ENCODE data around the gene RICTOR.

Gene RICTOR

DNA sequence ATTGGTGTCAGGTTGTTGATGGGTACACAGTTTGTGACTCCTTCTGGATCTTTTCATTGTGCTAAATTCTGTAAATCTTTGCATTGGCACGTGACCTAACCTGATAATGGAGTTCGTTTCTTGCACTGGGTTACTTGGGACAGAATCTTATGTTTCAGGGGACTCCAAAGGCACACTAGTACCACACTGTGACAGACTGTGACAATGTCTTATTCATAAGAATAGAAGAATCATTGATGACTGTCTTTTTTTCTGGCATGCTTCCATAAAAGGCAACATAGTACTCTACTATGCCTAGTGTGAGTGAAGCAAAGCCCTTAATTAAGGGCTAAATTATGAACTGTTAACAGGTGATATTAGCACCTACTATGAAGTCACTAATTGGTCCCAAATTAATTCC is 35.4 kb upstream of the RICTOR start:
- Mint-ChIP-seq H3K4me3 (no peak overlapping the region), H3K4me1 (ENCODE audit: low read depth) (no peaks in the 10 kb centered on the region), H3K27ac (no peak overlapping the region), H3K9me3 (no peaks in the 10 kb centered on the region), H3K27me3 (no peaks in the 10 kb centered on the region), H3K36me3 (ENCODE audit: low read depth) (peaks cover 58% of the 10 kb centered on the region)
- intact Hi-C loops (cut with micrococcal nuclease): no loop called here

DNA sequence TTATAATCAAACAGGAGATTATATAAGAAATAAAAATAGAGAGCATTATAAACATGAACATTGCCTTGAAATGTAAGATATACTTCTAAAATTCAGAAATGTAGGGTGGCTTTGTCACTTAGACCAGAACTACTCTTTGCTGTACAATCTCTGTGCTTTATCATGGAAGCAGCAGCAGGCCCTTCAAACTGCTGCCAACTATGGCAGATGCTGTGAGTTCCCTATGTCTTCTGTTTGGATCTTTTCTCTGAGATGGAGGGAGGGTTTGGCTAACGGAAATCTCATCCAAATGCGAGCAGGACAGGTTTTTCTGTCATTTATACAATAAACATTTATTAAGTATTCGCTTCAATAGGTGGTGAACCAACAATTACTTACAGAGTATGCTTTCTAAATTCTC is 34.8 kb upstream of the RICTOR start:
- no peaks in the 10 kb centered on the region for H3K27me3 Mint-ChIP-seq
- H3K27ac Mint-ChIP-seq: no peak overlapping the region
- H3K36me3 Mint-ChIP-seq (ENCODE audit: low read depth): peaks cover 58% of the 10 kb centered on the region
- intact Hi-C loops (cut with micrococcal nuclease): no loop called here
- H3K9me3 Mint-ChIP-seq: no peaks in the 10 kb centered on the region
- H3K4me3 Mint-ChIP-seq: no peak overlapping the region
- no peaks in the 10 kb centered on the region for H3K4me1 Mint-ChIP-seq (ENCODE audit: low read depth)

GRCh38 chr5:39107350-39107749 is 33.2 kb upstream of the RICTOR start:
- no peaks in the 10 kb centered on the region for H3K9me3 Mint-ChIP-seq
- H3K4me1 Mint-ChIP-seq (ENCODE audit: low read depth): peaks cover 5% of the 10 kb centered on the region
- H3K27me3 Mint-ChIP-seq: no peaks in the 10 kb centered on the region
- intact Hi-C loops (cut with micrococcal nuclease): no loop called here
- H3K36me3 Mint-ChIP-seq (ENCODE audit: low read depth): peaks cover 57% of the 10 kb centered on the region
- H3K4me3 Mint-ChIP-seq: no peak overlapping the region
- no peak overlapping the region for H3K27ac Mint-ChIP-seq

DNA sequence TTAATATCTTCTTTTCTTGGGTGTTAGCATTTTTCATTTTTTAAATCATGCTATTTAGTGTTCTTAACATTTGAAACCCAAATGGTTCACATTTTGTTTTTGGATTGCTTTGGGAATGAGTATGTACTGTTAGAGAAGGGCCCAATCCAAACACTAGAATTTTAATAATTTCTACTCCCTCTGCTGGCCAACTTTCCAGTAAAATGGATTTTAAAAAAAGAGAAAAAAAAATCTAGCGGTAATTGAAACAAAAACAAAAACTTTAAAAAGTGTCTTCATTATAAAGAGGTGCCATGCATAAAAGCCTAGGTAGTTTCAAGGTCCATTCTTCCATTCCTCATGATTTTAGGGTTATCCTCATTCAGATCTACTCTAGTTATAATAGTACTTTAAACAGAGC is 32.1 kb upstream of the RICTOR start:
- Mint-ChIP-seq H3K4me3 (no peak overlapping the region), H3K27ac (no peak overlapping the region), H3K27me3 (no peaks in the 10 kb centered on the region), H3K36me3 (ENCODE audit: low read depth) (peaks cover 57% of the 10 kb centered on the region), H3K9me3 (no peaks in the 10 kb centered on the region), H3K4me1 (ENCODE audit: low read depth) (peaks cover 9% of the 10 kb centered on the region)
- intact Hi-C loops (cut with micrococcal nuclease): no loop called here

GRCh38 chr5:39104221-39104620 is 30.0 kb upstream of the RICTOR start:
- no peak overlapping the region for H3K27ac Mint-ChIP-seq
- no peaks in the 10 kb centered on the region for H3K9me3 Mint-ChIP-seq
- H3K4me3 Mint-ChIP-seq: no peak overlapping the region
- H3K36me3 Mint-ChIP-seq (ENCODE audit: low read depth): peaks cover 43% of the 10 kb centered on the region
- intact Hi-C loops (cut with micrococcal nuclease): no loop called here
- peaks cover 13% of the 10 kb centered on the region for H3K4me1 Mint-ChIP-seq (ENCODE audit: low read depth)
- no peaks in the 10 kb centered on the region for H3K27me3 Mint-ChIP-seq

- intact Hi-C loops (cut with micrococcal nuclease): no loop called here
- no peaks in the 10 kb centered on the region for H3K27me3 Mint-ChIP-seq
- H3K36me3 Mint-ChIP-seq (ENCODE audit: low read depth): peaks cover 40% of the 10 kb centered on the region
- no peak overlapping the region for H3K27ac Mint-ChIP-seq
- H3K4me1 Mint-ChIP-seq (ENCODE audit: low read depth): peaks cover 13% of the 10 kb centered on the region
- H3K4me3 Mint-ChIP-seq: no peak overlapping the region
- H3K9me3 Mint-ChIP-seq: no peaks in the 10 kb centered on the region
These were observed 28.5 kb upstream of the RICTOR start for GRCh38 chr5:39102684-39103155.

- no peaks in the 10 kb centered on the region for H3K9me3 Mint-ChIP-seq
- H3K36me3 Mint-ChIP-seq (ENCODE audit: low read depth): peaks cover 34% of the 10 kb centered on the region
- no peaks in the 10 kb centered on the region for H3K27me3 Mint-ChIP-seq
- H3K4me3 Mint-ChIP-seq: no peak overlapping the region
- intact Hi-C loops (cut with micrococcal nuclease): no loop called here
- peaks cover 13% of the 10 kb centered on the region for H3K4me1 Mint-ChIP-seq (ENCODE audit: low read depth)
- no peak overlapping the region for H3K27ac Mint-ChIP-seq
These were observed 26.7 kb upstream of the RICTOR start for GRCh38 chr5:39100851-39101396.

- peaks cover 29% of the 10 kb centered on the region for H3K36me3 Mint-ChIP-seq (ENCODE audit: low read depth)
- H3K4me1 Mint-ChIP-seq (ENCODE audit: low read depth): peaks cover 13% of the 10 kb centered on the region
- intact Hi-C loops (cut with micrococcal nuclease): no loop called here
- no peak overlapping the region for H3K4me3 Mint-ChIP-seq
- peaks cover 1% of the 10 kb centered on the region for H3K27me3 Mint-ChIP-seq
- no peak overlapping the region for H3K27ac Mint-ChIP-seq
- H3K9me3 Mint-ChIP-seq: no peaks in the 10 kb centered on the region
These were observed 26.2 kb upstream of the RICTOR start for GRCh38 chr5:39100301-39100850.

DNA sequence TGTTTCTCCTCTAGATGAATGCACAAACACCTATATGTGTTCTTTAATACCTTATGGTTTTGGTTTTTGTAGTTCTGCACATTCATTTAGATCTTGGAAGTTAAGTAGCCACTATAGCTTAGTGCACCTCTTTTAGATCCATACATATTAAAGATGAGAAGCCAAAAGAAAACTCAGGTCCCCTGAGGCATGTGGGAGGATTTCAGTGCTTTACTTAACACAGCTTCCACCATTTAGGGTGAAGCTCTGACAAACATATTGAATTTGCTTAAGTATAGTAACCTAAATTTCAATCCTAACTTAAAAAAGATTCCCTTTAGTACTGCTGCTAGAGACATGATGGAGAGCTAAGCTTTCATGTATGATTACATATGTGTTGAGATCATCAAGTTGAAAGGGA is 25.6 kb upstream of the RICTOR start:
- H3K27me3 Mint-ChIP-seq: peaks cover 1% of the 10 kb centered on the region
- peaks cover 13% of the 10 kb centered on the region for H3K4me1 Mint-ChIP-seq (ENCODE audit: low read depth)
- H3K9me3 Mint-ChIP-seq: no peaks in the 10 kb centered on the region
- intact Hi-C loops (cut with micrococcal nuclease): no loop called here
- H3K27ac Mint-ChIP-seq: no peak overlapping the region
- H3K36me3 Mint-ChIP-seq (ENCODE audit: low read depth): peaks cover 23% of the 10 kb centered on the region
- no peak overlapping the region for H3K4me3 Mint-ChIP-seq

DNA sequence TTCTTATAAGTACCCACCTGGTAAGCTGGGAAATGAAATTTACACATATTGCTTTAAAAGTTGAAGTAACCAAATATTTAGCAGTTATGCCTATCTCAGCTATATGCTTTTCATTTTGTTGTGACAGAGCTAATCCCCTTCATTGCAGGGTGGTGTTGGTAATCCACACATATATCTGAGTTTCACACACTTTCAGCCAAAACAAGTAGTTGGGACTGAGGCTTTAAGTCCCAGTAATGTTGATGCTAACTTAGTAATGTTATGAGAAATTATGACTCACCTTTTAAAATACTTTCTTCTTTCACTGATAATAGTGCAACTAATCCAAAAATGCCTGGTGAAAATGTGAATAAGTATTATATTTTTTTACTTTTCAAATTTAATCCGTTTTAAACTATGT is 19.2 kb upstream of the RICTOR start:
- Mint-ChIP-seq H3K36me3 (ENCODE audit: low read depth) (no peaks in the 10 kb centered on the region), H3K4me1 (ENCODE audit: low read depth) (peaks cover 9% of the 10 kb centered on the region), H3K4me3 (no peak overlapping the region), H3K27me3 (peaks cover 6% of the 10 kb centered on the region), H3K27ac (no peak overlapping the region), H3K9me3 (no peaks in the 10 kb centered on the region)
- intact Hi-C loops (cut with micrococcal nuclease): no loop called here

- Mint-ChIP-seq H3K36me3 (ENCODE audit: low read depth) (no peaks in the 10 kb centered on the region), H3K27me3 (peaks cover 6% of the 10 kb centered on the region), H3K4me3 (no peak overlapping the region), H3K4me1 (ENCODE audit: low read depth) (peaks cover 9% of the 10 kb centered on the region), H3K9me3 (no peaks in the 10 kb centered on the region), H3K27ac (no peak overlapping the region)
- intact Hi-C loops (cut with micrococcal nuclease): no loop called here
These were observed 18.6 kb upstream of the RICTOR start for GRCh38 chr5:39092581-39093351.

GRCh38 chr5:39091940-39092580 is 17.9 kb upstream of the RICTOR start:
- intact Hi-C loops (cut with micrococcal nuclease): no loop called here
- H3K4me1 Mint-ChIP-seq (ENCODE audit: low read depth): peaks cover 9% of the 10 kb centered on the region
- H3K36me3 Mint-ChIP-seq (ENCODE audit: low read depth): no peaks in the 10 kb centered on the region
- no peaks in the 10 kb centered on the region for H3K9me3 Mint-ChIP-seq
- H3K27me3 Mint-ChIP-seq: peaks cover 6% of the 10 kb centered on the region
- H3K27ac Mint-ChIP-seq: no peak overlapping the region
- H3K4me3 Mint-ChIP-seq: no peak overlapping the region

DNA sequence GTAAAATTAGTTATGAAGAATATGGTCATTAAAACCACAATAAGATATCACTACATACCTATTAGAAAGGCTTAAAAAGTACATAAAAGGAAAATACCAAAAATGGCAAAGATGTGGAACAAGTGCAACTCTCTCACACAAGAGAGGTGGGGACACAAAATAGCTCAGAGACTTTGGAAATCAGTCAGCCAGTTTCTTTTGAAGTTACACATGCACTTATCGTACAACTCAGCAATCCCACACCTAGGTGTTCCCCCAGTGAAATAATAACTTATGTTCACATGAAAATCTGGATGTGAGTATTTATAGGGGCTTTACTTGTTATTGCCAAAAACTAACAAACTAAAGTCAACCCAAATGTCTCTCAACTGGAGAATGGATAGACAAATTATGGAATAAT is 9.8 kb upstream of the RICTOR start:
- no peak overlapping the region for H3K27ac Mint-ChIP-seq
- no peak overlapping the region for H3K4me3 Mint-ChIP-seq
- H3K36me3 Mint-ChIP-seq (ENCODE audit: low read depth): no peaks in the 10 kb centered on the region
- intact Hi-C loops (cut with micrococcal nuclease): loop anchor here (10.0 kb wide), 1 partner anchor 201 kb away; no protein-coding TSS in a partner anchor
- H3K4me1 Mint-ChIP-seq (ENCODE audit: low read depth): peaks cover 5% of the 10 kb centered on the region
- no peaks in the 10 kb centered on the region for H3K9me3 Mint-ChIP-seq
- H3K27me3 Mint-ChIP-seq: peaks cover 6% of the 10 kb centered on the region

DNA sequence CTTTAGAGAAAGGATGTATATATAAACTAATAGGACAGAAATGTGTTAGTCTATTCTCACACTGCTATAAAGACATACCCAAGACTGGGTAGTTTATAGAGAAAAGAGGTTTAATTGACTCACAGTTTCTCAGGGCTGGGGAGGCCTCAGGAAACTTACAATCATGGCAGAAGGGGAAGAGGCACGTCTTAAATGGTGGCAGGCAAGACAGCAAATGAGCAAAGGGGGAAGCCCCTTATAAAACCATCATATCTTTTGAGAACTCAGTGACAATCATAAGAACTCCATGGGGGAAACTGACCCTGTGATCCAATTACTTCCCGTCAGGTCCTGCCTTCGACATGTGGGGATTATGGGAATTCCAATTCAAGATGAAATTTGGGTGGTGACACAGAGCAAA is 8.8 kb upstream of the RICTOR start:
- Mint-ChIP-seq H3K27me3 (peaks cover 2% of the 10 kb centered on the region), H3K36me3 (ENCODE audit: low read depth) (no peaks in the 10 kb centered on the region), H3K4me1 (ENCODE audit: low read depth) (no peaks in the 10 kb centered on the region), H3K9me3 (no peaks in the 10 kb centered on the region), H3K4me3 (no peak overlapping the region), H3K27ac (no peak overlapping the region)
- intact Hi-C loops (cut with micrococcal nuclease): loop anchor here (10.0 kb wide), 1 partner anchor 202 kb away; no protein-coding TSS in a partner anchor
